AG09309 (cell line): ENCODE results near the gene XIST.

ENCODE experiments used
- DNase-seq: peaks from one replicate; pipeline ENCODE4 v3.0.0-alpha.2; 2010; ENCODE audit warnings: low read depth
- H3K4me3 ChIP-seq: 2 replicates; pipeline ENCODE4 v1.5.1; 2011; ENCODE audit warnings: mild to moderate bottlenecking, low read depth, low read length, moderate library complexity; ENCODE audit not compliant: control insufficient read depth
- TF ChIP-seq, protein P1 (sequence below): IDR thresholded peaks from 2 replicates; pipeline ENCODE4 v1.5.1; 2011; ENCODE audit warnings: mild to moderate bottlenecking, low read depth, low read length, inconsistent platforms; ENCODE audit not compliant: insufficient read depth, control insufficient read depth; ENCODE audit errors: missing control alignments

XIST gene

GRCh38 chrX:73849073-73849472, 3.4 kb downstream of the XIST start:
- no peak for DNase-seq
- H3K4me3 ChIP-seq = peak overlapping the region; percentile 36

GRCh38 chrX:73847991-73848390, 4.5 kb downstream of the XIST start:
- H3K4me3 ChIP-seq = no peak overlapping the region; the same call in 1 of the 2 replicates
- no peak for DNase-seq
- TF ChIP-seq, protein P1, sequence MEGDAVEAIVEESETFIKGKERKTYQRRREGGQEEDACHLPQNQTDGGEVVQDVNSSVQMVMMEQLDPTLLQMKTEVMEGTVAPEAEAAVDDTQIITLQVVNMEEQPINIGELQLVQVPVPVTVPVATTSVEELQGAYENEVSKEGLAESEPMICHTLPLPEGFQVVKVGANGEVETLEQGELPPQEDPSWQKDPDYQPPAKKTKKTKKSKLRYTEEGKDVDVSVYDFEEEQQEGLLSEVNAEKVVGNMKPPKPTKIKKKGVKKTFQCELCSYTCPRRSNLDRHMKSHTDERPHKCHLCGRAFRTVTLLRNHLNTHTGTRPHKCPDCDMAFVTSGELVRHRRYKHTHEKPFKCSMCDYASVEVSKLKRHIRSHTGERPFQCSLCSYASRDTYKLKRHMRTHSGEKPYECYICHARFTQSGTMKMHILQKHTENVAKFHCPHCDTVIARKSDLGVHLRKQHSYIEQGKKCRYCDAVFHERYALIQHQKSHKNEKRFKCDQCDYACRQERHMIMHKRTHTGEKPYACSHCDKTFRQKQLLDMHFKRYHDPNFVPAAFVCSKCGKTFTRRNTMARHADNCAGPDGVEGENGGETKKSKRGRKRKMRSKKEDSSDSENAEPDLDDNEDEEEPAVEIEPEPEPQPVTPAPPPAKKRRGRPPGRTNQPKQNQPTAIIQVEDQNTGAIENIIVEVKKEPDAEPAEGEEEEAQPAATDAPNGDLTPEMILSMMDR = no peak

More at GRCh38 chrX:73849073-73849472, 3.4 kb downstream of the XIST start:
- TF ChIP-seq, protein P1 = no peak

DNA sequence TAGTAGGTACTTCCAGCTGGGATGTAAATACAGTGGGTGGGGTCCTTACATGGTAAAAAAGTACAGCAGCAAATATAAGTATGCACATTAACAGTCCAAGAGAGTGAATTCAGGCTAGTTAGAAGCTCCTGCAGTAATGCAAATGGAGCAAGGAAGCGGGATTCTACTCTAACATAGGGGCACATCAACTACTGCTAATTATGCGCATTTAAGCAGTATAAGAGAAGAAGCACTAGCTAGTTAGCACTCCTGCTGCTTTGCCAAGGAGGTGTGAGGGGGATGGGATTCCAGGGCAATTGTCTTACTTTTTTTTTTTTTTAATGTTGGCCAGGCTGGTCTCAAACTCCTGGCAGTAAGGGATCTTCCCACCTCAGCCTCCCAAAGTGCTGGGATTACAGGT, 5.4 kb downstream of the XIST start:
- H3K4me3 ChIP-seq = no peak overlapping the region
- DNase-seq = no peak
- TF ChIP-seq, protein P1 = no peak

- no peak for DNase-seq
- TF ChIP-seq, protein P1 = no peak
- no peak overlapping the region for H3K4me3 ChIP-seq
Observed at GRCh38 chrX:73842541-73843234, 9.8 kb downstream of the XIST start.

DNA sequence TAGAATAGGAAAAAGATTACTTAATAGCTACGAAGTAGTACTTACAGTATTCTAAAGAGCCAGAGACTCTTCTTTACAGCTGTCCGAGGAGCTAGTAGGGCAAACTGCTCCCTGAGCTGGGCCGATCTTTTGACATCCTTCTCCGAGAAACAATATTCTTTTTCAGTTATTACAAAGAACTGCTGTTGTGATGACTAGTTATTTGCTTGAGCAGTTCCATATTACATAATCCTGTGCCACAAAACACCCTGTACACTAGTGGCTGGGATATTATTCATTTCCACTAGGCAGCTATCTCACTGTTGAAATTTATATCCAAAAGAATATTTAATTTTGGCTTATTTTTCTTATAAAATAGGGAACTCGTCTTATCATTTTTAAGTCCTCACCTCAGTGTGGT, 11.2 kb downstream of the XIST start:
- DNase-seq = no peak
- TF ChIP-seq, protein P1 = no peak

GRCh38 chrX:73840120-73840924, 12.2 kb downstream of the XIST start:
- TF ChIP-seq, protein P1 = no peak
- no peak for DNase-seq
- H3K4me3 ChIP-seq = no peak overlapping the region

More for the DNA sequence above, 11.2 kb downstream of the XIST start:
- H3K4me3 ChIP-seq = no peak overlapping the region
